Astrocyte (in vitro differentiated cells and primary cell): ENCODE data around the gene TLR9. TPM values are rescaled to one million over a fixed set of nuclear protein-coding genes. Genes with fewer than 3 reads are reported as not detected.

Source experiments
- DNase-seq: peaks from one replicate; pipeline ENCODE4 v3.0.0-alpha.2; 2010; ENCODE audit warnings: low read depth
- FAIRE-seq: peaks from 2 replicates; lab custom pipeline; 2011; peaks lifted over from hg19 to GRCh38; lab: Jason Lieb, UNC
- H2AFZ ChIP-seq: 2 replicates; pipeline ENCODE4 v1.6.0; 2012; ENCODE audit warnings: low read depth, low read length, inconsistent platforms
- H3K27ac ChIP-seq: 2 replicates; pipeline ENCODE4 v1.5.1; 2011; ENCODE audit warnings: low read depth, low read length, inconsistent platforms
- H3K27me3 ChIP-seq: 2 replicates; pipeline ENCODE4 v1.6.0; 2011; ENCODE audit warnings: low read length, inconsistent platforms; ENCODE audit not compliant: insufficient read depth
- H3K36me3 ChIP-seq: 2 replicates; pipeline ENCODE4 v1.5.1; 2011; ENCODE audit warnings: low read length, inconsistent platforms; ENCODE audit not compliant: insufficient read depth
- H3K4me1 ChIP-seq: 2 replicates; pipeline ENCODE4 v1.5.1; 2011; ENCODE audit warnings: low read length, inconsistent platforms; ENCODE audit not compliant: insufficient read depth
- H3K4me2 ChIP-seq: 2 replicates; pipeline ENCODE4 v1.6.0; 2012; ENCODE audit warnings: low read length, inconsistent platforms
- H3K4me3 ChIP-seq: 2 replicates; pipeline ENCODE4 v1.5.1; 2011; ENCODE audit warnings: low read depth, mild to moderate bottlenecking, low read length, inconsistent platforms; ENCODE audit not compliant: insufficient read depth
- H3K79me2 ChIP-seq: 2 replicates; pipeline ENCODE4 v1.6.0; 2012; ENCODE audit warnings: mild to moderate bottlenecking, low read length, inconsistent platforms; ENCODE audit not compliant: insufficient read depth
- H3K9ac ChIP-seq: 2 replicates; pipeline ENCODE4 v1.6.0; 2012; ENCODE audit warnings: mild to moderate bottlenecking, low read length, inconsistent platforms
- H3K9me3 ChIP-seq: 2 replicates; pipeline ENCODE4 v1.5.1; 2012; ENCODE audit warnings: low read depth, mild to moderate bottlenecking, low read length, inconsistent platforms; ENCODE audit not compliant: insufficient read depth
- H4K20me1 ChIP-seq: 2 replicates; pipeline ENCODE4 v1.6.0; 2012; ENCODE audit warnings: low read length, inconsistent platforms; ENCODE audit not compliant: insufficient read depth
- H3K27ac Mint-ChIP-seq: one replicate; pipeline ENCODE4 v1.8.0; 2021; ENCODE audit warnings: mild to moderate bottlenecking, mixed read lengths; ENCODE audit not compliant: unreplicated experiment
- H3K27me3 Mint-ChIP-seq: one replicate; pipeline ENCODE4 v1.8.0; 2021; ENCODE audit warnings: low read depth, mixed read lengths; ENCODE audit not compliant: unreplicated experiment
- H3K36me3 Mint-ChIP-seq: one replicate; pipeline ENCODE4 v1.8.0; 2021; ENCODE audit warnings: low read depth, mixed read lengths; ENCODE audit not compliant: unreplicated experiment
- H3K4me1 Mint-ChIP-seq: one replicate; pipeline ENCODE4 v1.8.0; 2021; ENCODE audit warnings: low read depth, mixed read lengths; ENCODE audit not compliant: unreplicated experiment
- H3K4me3 Mint-ChIP-seq: one replicate; pipeline ENCODE4 v1.8.0; 2021; ENCODE audit warnings: mild to moderate bottlenecking, moderate library complexity, mixed read lengths; ENCODE audit not compliant: unreplicated experiment
- H3K9me3 Mint-ChIP-seq: one replicate; pipeline ENCODE4 v1.8.0; 2021; ENCODE audit warnings: mild to moderate bottlenecking, mixed read lengths; ENCODE audit not compliant: unreplicated experiment
- CTCF ChIP-seq: IDR thresholded peaks from 2 replicates; pipeline ENCODE4 v1.5.1; 2011; ENCODE audit warnings: low read depth, mild to moderate bottlenecking, inconsistent platforms, low read length, moderate library complexity; ENCODE audit not compliant: insufficient read depth
- EZH2 ChIP-seq: IDR thresholded peaks from 2 replicates; pipeline ENCODE4 v1.6.1; 2012; ENCODE audit warnings: mild to moderate bottlenecking, low read length, inconsistent platforms; ENCODE audit not compliant: insufficient read depth
- total RNA-seq: library from RNA; stranded (reverse); gene quantifications from 2 replicates; pipeline ENCODE4 v1.2.1, GENCODE V29; 2021

The TLR9 gene
- total RNA-seq, 1 donor from 2014 or later = 0.25 TPM

- Histone ChIP-seq H3K36me3 (peaks cover 74% of the 10 kb centered on the region), H4K20me1 (peaks cover 87% of the 10 kb centered on the region), H3K9me3 (no peaks in the 10 kb centered on the region), H3K79me2 (peaks cover 37% of the 10 kb centered on the region), H3K27me3 (no peaks in the 10 kb centered on the region), H3K4me2 (no peak overlapping the region), H3K4me1 (peaks cover 5% of the 10 kb centered on the region), H3K9ac (peak overlapping the region; percentile 15), H3K4me3 (no peak overlapping the region), H2AFZ (no peak overlapping the region), H3K27ac (no peak overlapping the region)
- no peak overlapping the region for H3K27ac Mint-ChIP-seq
- H3K36me3 Mint-ChIP-seq = peaks cover 32% of the 10 kb centered on the region
- no peak for FAIRE-seq
- peaks cover 6% of the 10 kb centered on the region for H3K4me1 Mint-ChIP-seq
- no peak for TF ChIP-seq EZH2
- TF ChIP-seq CTCF = no peak
- H3K4me3 Mint-ChIP-seq = no peak overlapping the region
- DNase-seq = no peak
- H3K27me3 Mint-ChIP-seq = no peaks in the 10 kb centered on the region
- no peaks in the 10 kb centered on the region for H3K9me3 Mint-ChIP-seq
These were observed 30.7 kb upstream of the TLR9 start for GRCh38 chr3:52256159-52256558.

GRCh38 chr3:52254608-52255007 is 29.2 kb upstream of the TLR9 start:
- H2AFZ ChIP-seq = no peak overlapping the region
- peaks cover 72% of the 10 kb centered on the region for H3K36me3 ChIP-seq
- Mint-ChIP-seq H3K4me3 (no peak overlapping the region), H3K27ac (no peak overlapping the region), H3K9me3 (no peaks in the 10 kb centered on the region), H3K27me3 (no peaks in the 10 kb centered on the region), H3K4me1 (peaks cover 6% of the 10 kb centered on the region), H3K36me3 (peaks cover 30% of the 10 kb centered on the region)
- H3K9ac ChIP-seq = no peak overlapping the region
- no peaks in the 10 kb centered on the region for H3K27me3 ChIP-seq
- no peak overlapping the region for H3K27ac ChIP-seq
- no peak overlapping the region for H3K4me2 ChIP-seq
- no peak overlapping the region for H3K4me3 ChIP-seq
- peaks cover 5% of the 10 kb centered on the region for H3K4me1 ChIP-seq
- DNase-seq (no peak), FAIRE-seq (no peak)
- no peak for TF ChIP-seq CTCF
- TF ChIP-seq EZH2 = no peak
- H3K9me3 ChIP-seq = no peaks in the 10 kb centered on the region
- peaks cover 87% of the 10 kb centered on the region for H4K20me1 ChIP-seq
- peaks cover 33% of the 10 kb centered on the region for H3K79me2 ChIP-seq
